Trophoblast cell (in vitro differentiated cells and primary cell): ENCODE data around the gene IQSEC3.

Experiments
- DNase-seq, 2 donors: peaks; one replicate each; pipeline ENCODE4 v3.0.0-alpha.2; 2016
- H2AFZ ChIP-seq: 2 replicates; pipeline ENCODE4 v1.6.1; 2013; ENCODE audit warnings: low read length, moderate library complexity, mild to moderate bottlenecking; ENCODE audit not compliant: insufficient read depth, poor library complexity
- H2AK5ac ChIP-seq: 2 replicates; pipeline ENCODE4 v1.6.1; 2013; ENCODE audit warnings: mild to moderate bottlenecking, low read length
- H2BK120ac ChIP-seq: 2 replicates; pipeline ENCODE4 v1.6.1; 2013; ENCODE audit warnings: low read length, mild to moderate bottlenecking, moderate library complexity; ENCODE audit not compliant: insufficient read depth, poor library complexity
- H2BK12ac ChIP-seq: 2 replicates; pipeline ENCODE4 v1.6.1; 2013; ENCODE audit warnings: mild to moderate bottlenecking, low read length, moderate library complexity
- H2BK5ac ChIP-seq: 2 replicates; pipeline ENCODE4 v1.6.1; 2013; ENCODE audit warnings: low read length, low read depth, moderate library complexity, mild to moderate bottlenecking; ENCODE audit not compliant: poor library complexity
- H3K14ac ChIP-seq: 2 replicates; pipeline ENCODE4 v1.6.1; 2013; ENCODE audit warnings: mild to moderate bottlenecking, low read length
- H3K18ac ChIP-seq: 2 replicates; pipeline ENCODE4 v1.6.1; 2013; ENCODE audit warnings: mild to moderate bottlenecking, low read length
- H3K23ac ChIP-seq: 2 replicates; pipeline ENCODE4 v1.6.1; 2013; ENCODE audit warnings: low read length
- H3K27ac ChIP-seq: 2 replicates; pipeline ENCODE4 v1.5.1; 2013; ENCODE audit warnings: low read depth, mild to moderate bottlenecking, inconsistent platforms, low read length, moderate library complexity
- H3K27me3 ChIP-seq: 2 replicates; pipeline ENCODE4 v1.6.1; 2013; ENCODE audit warnings: inconsistent platforms, mild to moderate bottlenecking, low read length, moderate library complexity; ENCODE audit not compliant: insufficient read depth
- H3K36me3 ChIP-seq, 2 experiments: 1 replicate in 1 of 2; 2 replicates in 1 of 2; pipeline ENCODE4 v1.6.1; 2013; ENCODE audit warnings: low read length in 2 of 2, mild to moderate bottlenecking in 2 of 2, moderate library complexity in 1 of 2; ENCODE audit not compliant: insufficient read depth in 2 of 2, control insufficient read depth in 1 of 2
- H3K4ac ChIP-seq: 2 replicates; pipeline ENCODE4 v1.6.1; 2013; ENCODE audit warnings: low read depth, mild to moderate bottlenecking, low read length, moderate library complexity
- H3K4me1 ChIP-seq, 2 experiments: 1 replicate in 1 of 2; 2 replicates in 1 of 2; pipeline ENCODE4 v1.6.1; 2013; ENCODE audit warnings: low read length in 2 of 2, mild to moderate bottlenecking in 2 of 2, moderate library complexity in 1 of 2; ENCODE audit not compliant: insufficient read depth in 2 of 2, control insufficient read depth in 1 of 2
- H3K4me2 ChIP-seq: 2 replicates; pipeline ENCODE4 v1.6.1; 2013; ENCODE audit warnings: inconsistent platforms, mild to moderate bottlenecking, low read length, moderate library complexity
- H3K4me3 ChIP-seq: 2 replicates; pipeline ENCODE4 v1.5.1; 2013; ENCODE audit warnings: mild to moderate bottlenecking, low read depth, low read length, inconsistent platforms
- H3K79me1 ChIP-seq: one replicate; pipeline ENCODE4 v1.6.1; 2013; ENCODE audit warnings: low read length
- H3K79me2 ChIP-seq: 2 replicates; pipeline ENCODE4 v1.6.1; 2013; ENCODE audit warnings: low read length, mild to moderate bottlenecking; ENCODE audit not compliant: control insufficient read depth, insufficient read depth, poor library complexity
- H3K9ac ChIP-seq: 2 replicates; pipeline ENCODE4 v1.6.1; 2013; ENCODE audit warnings: mild to moderate bottlenecking, low read length
- H3K9me3 ChIP-seq: 2 replicates; pipeline ENCODE4 v1.6.1; 2013; ENCODE audit warnings: low read depth, mild to moderate bottlenecking, control low read depth, inconsistent platforms, low read length; ENCODE audit not compliant: insufficient read depth
- H4K12ac ChIP-seq: 2 replicates; pipeline ENCODE4 v1.6.1; 2013; ENCODE audit warnings: low read depth, mild to moderate bottlenecking, low read length, moderate library complexity
- H4K8ac ChIP-seq: 2 replicates; pipeline ENCODE4 v1.6.1; 2013; ENCODE audit warnings: low read depth, mild to moderate bottlenecking, low read length, moderate library complexity
- H4K91ac ChIP-seq: one replicate; pipeline ENCODE4 v1.6.1; 2013; ENCODE audit warnings: low read depth, mild to moderate bottlenecking, low read length, moderate library complexity
- whole genome bisulfite sequencing: extraction: QIAGEN DNeasy Blood & Tissue Kit; methylation state at CpG from one replicate; pipeline ENCODE4 v1.1.7; 2013; ENCODE audit warnings: missing lambda C conversion rate; ENCODE audit not compliant: insufficient read length, insufficient coverage; ENCODE audit errors: extremely low coverage; 5-methylcytosine and 5-hydroxymethylcytosine counted together

IQSEC3 gene

DNA sequence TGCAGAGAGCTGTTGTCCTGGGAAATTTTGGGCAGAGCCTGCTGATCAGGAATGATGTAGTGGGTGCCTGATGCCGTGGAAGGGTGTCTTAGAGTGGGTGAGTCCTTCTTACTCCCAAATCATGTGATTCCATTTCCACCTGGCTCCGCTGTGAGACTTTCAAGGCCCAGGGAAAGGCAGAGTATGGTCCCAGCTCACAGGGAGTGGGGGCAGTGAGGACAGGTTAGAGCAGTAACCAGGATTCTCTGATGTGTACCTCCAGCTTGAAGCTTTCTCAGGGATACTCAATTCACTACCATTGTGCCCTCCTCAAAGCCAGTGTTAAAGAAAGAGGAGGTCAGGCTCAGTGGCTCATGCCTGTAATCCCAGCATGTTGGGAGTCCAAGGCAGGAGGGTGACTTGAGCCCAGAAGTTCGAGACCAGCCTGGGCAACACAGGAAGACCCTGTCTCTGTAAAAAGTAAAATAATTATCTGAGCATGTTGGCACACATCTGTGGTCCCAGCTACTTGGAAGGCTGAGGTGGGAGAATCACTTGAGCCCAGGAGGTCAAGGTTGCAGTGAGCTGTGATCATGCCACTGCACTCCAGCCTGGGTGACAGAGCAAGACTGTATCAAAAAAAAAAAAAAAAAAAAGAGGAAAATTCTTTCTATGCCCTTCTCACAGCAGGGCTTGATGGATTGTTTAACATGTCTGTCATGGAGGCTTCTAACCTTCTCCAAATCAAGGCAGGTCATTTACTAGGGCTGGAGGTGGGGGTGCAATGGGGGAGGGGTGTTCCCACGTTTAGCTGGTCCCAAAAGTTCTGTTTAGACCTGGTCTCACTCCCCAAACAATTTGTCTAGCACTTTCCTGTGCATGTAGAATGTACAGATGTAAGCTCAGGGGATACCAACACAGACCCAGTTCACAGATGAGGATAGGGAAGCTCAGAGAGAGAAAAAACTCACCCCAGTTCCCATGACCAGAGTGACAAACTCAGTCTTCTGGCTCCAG lies 12.5 kb upstream of the IQSEC3 start:
- H3K27me3 ChIP-seq = no peaks in the 10 kb centered on the region
- no peak overlapping the region for H4K12ac ChIP-seq
- no peak overlapping the region for H3K4me3 ChIP-seq
- H3K27ac ChIP-seq = no peak overlapping the region
- no peak overlapping the region for H2BK120ac ChIP-seq
- peak overlapping the region; percentile 30 for H3K9ac ChIP-seq
- H3K36me3 ChIP-seq = no peaks in the 10 kb centered on the region
- H2BK5ac ChIP-seq = no peak overlapping the region
- peaks cover 5% of the 10 kb centered on the region for H3K9me3 ChIP-seq
- H4K8ac ChIP-seq = no peak overlapping the region
- no peak overlapping the region for H3K14ac ChIP-seq
- H3K4me1 ChIP-seq = no peaks in the 10 kb centered on the region
- no peaks in the 10 kb centered on the region for H3K79me2 ChIP-seq
- H4K91ac ChIP-seq = no peak overlapping the region
- H2AK5ac ChIP-seq = no peak overlapping the region
- no peak overlapping the region for H3K4ac ChIP-seq
- no peak overlapping the region for H3K18ac ChIP-seq
- peak overlapping the region; percentile 32 for H3K23ac ChIP-seq
- H2BK12ac ChIP-seq = no peak overlapping the region
- no peak overlapping the region for H3K4me2 ChIP-seq
- no peaks in the 10 kb centered on the region for H3K79me1 ChIP-seq
- no peak overlapping the region for H2AFZ ChIP-seq
- no peak for DNase-seq
- no CpG with 5 or more reads among the region's 4 CpGs for WGBS

DNA sequence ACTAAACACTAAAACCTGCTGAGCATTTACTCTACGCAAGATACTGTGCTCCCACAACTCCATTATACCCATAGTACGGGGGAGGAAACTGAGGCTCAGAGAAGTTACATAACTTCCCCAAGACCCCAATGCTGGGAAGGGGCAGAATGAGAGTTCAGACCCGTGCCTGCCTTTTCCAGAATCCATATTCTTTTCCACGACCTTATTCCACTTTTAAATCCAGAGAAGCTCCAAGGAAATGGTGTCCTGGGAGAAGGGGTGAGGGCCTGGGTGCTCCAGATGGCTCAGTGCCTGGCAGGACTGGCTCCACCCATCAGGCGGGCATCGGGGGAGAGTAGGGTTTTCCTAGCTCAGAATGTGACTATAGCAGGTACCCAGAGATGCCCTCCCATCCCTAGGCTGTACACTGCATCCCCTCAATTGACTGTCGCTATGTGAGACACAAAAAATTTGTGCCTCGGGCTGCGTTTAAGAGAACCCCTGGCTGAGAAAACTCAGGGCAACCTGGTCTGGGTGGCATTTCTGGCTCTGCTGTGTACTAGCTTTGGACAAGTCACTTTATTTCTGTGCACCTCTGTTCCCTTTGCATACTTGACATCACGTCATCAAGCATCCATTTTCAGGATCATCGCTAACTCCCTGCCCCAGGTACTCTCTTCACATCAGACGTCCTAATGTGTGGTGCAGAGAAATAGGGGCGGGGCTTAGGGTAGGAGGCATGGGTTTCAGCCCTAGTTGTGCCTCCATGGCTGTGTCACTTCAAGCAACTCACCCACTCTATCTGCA lies 11.6 kb upstream of the IQSEC3 start:
- H4K8ac ChIP-seq = no peak overlapping the region
- H2AFZ ChIP-seq = no peak overlapping the region
- H3K27ac ChIP-seq = no peak overlapping the region
- no CpG with 5 or more reads among the region's 13 CpGs for WGBS
- no peak overlapping the region for H2BK120ac ChIP-seq
- no peak overlapping the region for H2BK5ac ChIP-seq
- no peaks in the 10 kb centered on the region for H3K79me1 ChIP-seq
- H3K23ac ChIP-seq = no peak overlapping the region
- H3K18ac ChIP-seq = no peak overlapping the region
- no peak overlapping the region for H2BK12ac ChIP-seq
- no peak overlapping the region for H3K14ac ChIP-seq
- H3K9me3 ChIP-seq = peaks cover 5% of the 10 kb centered on the region
- no peak overlapping the region for H3K4me2 ChIP-seq
- no peaks in the 10 kb centered on the region for H3K79me2 ChIP-seq
- H3K9ac ChIP-seq = no peak overlapping the region
- H3K4ac ChIP-seq = no peak overlapping the region
- no peak for DNase-seq
- no peak overlapping the region for H3K4me3 ChIP-seq
- H4K91ac ChIP-seq = no peak overlapping the region
- H2AK5ac ChIP-seq = no peak overlapping the region
- no peaks in the 10 kb centered on the region for H3K4me1 ChIP-seq
- no peaks in the 10 kb centered on the region for H3K27me3 ChIP-seq
- H4K12ac ChIP-seq = no peak overlapping the region
- no peaks in the 10 kb centered on the region for H3K36me3 ChIP-seq

DNA sequence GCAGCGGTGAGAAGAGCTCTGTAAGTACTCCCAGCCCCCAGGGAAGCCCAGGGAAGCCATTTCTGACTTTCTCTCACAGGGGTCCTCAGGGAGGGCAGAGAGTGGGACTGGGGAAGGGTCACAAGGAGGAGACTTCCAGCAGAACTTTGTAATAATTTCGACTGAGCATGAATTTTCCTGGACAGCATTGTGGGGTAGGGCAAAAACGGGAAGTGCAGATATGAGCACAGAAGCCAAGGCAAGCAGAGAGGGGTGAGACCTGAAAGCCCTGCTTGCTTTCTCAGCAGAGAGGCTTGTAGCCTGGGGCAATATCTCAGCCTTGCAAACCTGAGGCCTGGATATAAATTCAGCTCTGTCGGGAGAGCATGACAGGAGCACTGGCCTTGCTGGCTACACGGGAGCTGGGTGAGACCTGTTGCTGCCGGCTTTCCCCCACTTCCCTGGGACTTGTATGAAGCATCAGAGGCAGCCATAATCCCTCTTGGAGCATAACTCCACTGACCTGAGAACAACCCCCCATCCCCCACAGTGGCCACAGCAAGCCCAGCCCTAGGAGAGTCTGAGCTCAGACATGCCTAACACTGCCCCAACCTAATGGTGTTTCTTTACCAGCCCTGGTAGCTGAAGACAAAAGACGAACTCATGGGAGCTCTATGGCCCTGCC lies 9.8 kb upstream of the IQSEC3 start:
- H2BK12ac ChIP-seq = no peak overlapping the region
- H3K79me1 ChIP-seq = no peaks in the 10 kb centered on the region
- no peak for DNase-seq
- no peaks in the 10 kb centered on the region for H3K36me3 ChIP-seq
- H4K91ac ChIP-seq = no peak overlapping the region
- no peak overlapping the region for H2BK120ac ChIP-seq
- H3K23ac ChIP-seq = no peak overlapping the region
- no peak overlapping the region for H2AK5ac ChIP-seq
- H4K8ac ChIP-seq = no peak overlapping the region
- no peak overlapping the region for H2BK5ac ChIP-seq
- H3K27me3 ChIP-seq = no peaks in the 10 kb centered on the region
- no CpG with 5 or more reads among the region's 7 CpGs for WGBS
- H3K4me1 ChIP-seq = no peaks in the 10 kb centered on the region
- H3K14ac ChIP-seq = no peak overlapping the region
- H3K9me3 ChIP-seq = peaks cover 5% of the 10 kb centered on the region
- H3K4ac ChIP-seq = no peak overlapping the region
- H4K12ac ChIP-seq = no peak overlapping the region
- no peak overlapping the region for H3K18ac ChIP-seq
- H3K79me2 ChIP-seq = no peaks in the 10 kb centered on the region
- no peak overlapping the region for H3K9ac ChIP-seq
- no peak overlapping the region for H3K27ac ChIP-seq
- H3K4me2 ChIP-seq = no peak overlapping the region
- H2AFZ ChIP-seq = no peak overlapping the region
- H3K4me3 ChIP-seq = no peak overlapping the region

DNA sequence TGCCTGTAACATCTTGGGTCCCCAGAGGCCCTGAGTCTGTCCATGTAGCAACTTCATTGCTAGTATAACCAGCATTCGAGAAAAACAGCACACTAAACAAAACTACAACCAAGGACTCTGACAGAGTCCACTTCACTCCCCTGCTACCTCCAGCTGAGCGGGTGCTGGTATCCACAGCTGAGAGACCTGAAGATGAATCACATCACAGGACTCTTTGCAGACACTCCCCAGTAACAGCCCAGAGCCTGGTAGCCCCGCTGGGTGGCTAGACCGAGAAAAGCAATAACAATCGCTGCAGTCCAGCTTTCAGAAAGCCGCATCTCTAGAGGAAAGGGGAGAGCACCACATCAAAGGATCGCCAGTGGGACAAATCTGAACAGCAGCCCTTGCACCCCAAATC lies 9.0 kb upstream of the IQSEC3 start:
- no peak for DNase-seq
- no peak overlapping the region for H4K8ac ChIP-seq
- H2BK120ac ChIP-seq = no peak overlapping the region
- no peaks in the 10 kb centered on the region for H3K79me2 ChIP-seq
- peaks cover 5% of the 10 kb centered on the region for H3K9me3 ChIP-seq
- no peak overlapping the region for H4K91ac ChIP-seq
- no peaks in the 10 kb centered on the region for H3K79me1 ChIP-seq
- H2AFZ ChIP-seq = no peak overlapping the region
- no peak overlapping the region for H2AK5ac ChIP-seq
- no peak overlapping the region for H3K14ac ChIP-seq
- H3K9ac ChIP-seq = no peak overlapping the region
- no peak overlapping the region for H3K4me3 ChIP-seq
- no peak overlapping the region for H3K27ac ChIP-seq
- H4K12ac ChIP-seq = no peak overlapping the region
- H2BK12ac ChIP-seq = no peak overlapping the region
- H3K4me2 ChIP-seq = no peak overlapping the region
- no peak overlapping the region for H3K18ac ChIP-seq
- no peak overlapping the region for H3K4ac ChIP-seq
- H3K36me3 ChIP-seq = no peaks in the 10 kb centered on the region
- WGBS = no CpG with 5 or more reads among the region's 7 CpGs
- no peak overlapping the region for H2BK5ac ChIP-seq
- no peak overlapping the region for H3K23ac ChIP-seq
- H3K27me3 ChIP-seq = no peaks in the 10 kb centered on the region
- no peaks in the 10 kb centered on the region for H3K4me1 ChIP-seq
